Measurements from ENCODE around the gene STAT4. TPM values are rescaled to one million over a fixed set of nuclear protein-coding genes. Genes with fewer than 3 reads are reported as not detected.

Gene STAT4
- polyA plus RNA-seq, 12 donors, result 0.71 to 9.0 (median 1.7) TPM; not detected in 2

- DNase-seq, result no peak
These were observed 2.0 kb downstream of the STAT4 start for GRCh38 chr2:191148791-191149190.

- no peak for DNase-seq
These were observed 2.5 kb downstream of the STAT4 start for GRCh38 chr2:191148281-191148680.

- DNase-seq, result no peak
These were observed 4.9 kb downstream of the STAT4 start for GRCh38 chr2:191145769-191146471.

GRCh38 chr2:191144217-191144616 is 6.6 kb downstream of the STAT4 start:
- DNase-seq, result no peak

- no peak for DNase-seq
These were observed 7.0 kb downstream of the STAT4 start for GRCh38 chr2:191143791-191144190.

GRCh38 chr2:191128911-191129304 is 21.9 kb downstream of the STAT4 start:
- DNase-seq, result no peak

GRCh38 chr2:191128172-191128910 is 22.5 kb downstream of the STAT4 start:
- no peak for DNase-seq

GRCh38 chr2:191127235-191127634 is 23.6 kb downstream of the STAT4 start:
- no peak for DNase-seq

GRCh38 chr2:191126386-191127085 is 24.3 kb downstream of the STAT4 start:
- DNase-seq, result no peak

GRCh38 chr2:191125646-191126045 is 25.1 kb downstream of the STAT4 start:
- no peak for DNase-seq

- DNase-seq, result no peak
These were observed 28.0 kb downstream of the STAT4 start for GRCh38 chr2:191122638-191123294.

GRCh38 chr2:191117341-191117740 is 33.5 kb downstream of the STAT4 start:
- no peak for DNase-seq

GRCh38 chr2:191115804-191116203 is 35.0 kb downstream of the STAT4 start:
- DNase-seq, result no peak

- DNase-seq, result no peak
These were observed 35.4 kb downstream of the STAT4 start for GRCh38 chr2:191115391-191115790.

- peak; percentile 4 for DNase-seq
These were observed 36.3 kb downstream of the STAT4 start for GRCh38 chr2:191114403-191114886.

- DNase-seq, result no peak
These were observed 37.0 kb downstream of the STAT4 start for GRCh38 chr2:191113761-191114160.

- DNase-seq, result no peak
These were observed 38.3 kb downstream of the STAT4 start for GRCh38 chr2:191112448-191112901.

- no peak for DNase-seq
These were observed 40.9 kb downstream of the STAT4 start for GRCh38 chr2:191109888-191110287.

GRCh38 chr2:191108331-191108730 is 42.5 kb downstream of the STAT4 start:
- DNase-seq, result no peak

- no peak for DNase-seq
These were observed 45.7 kb downstream of the STAT4 start for GRCh38 chr2:191105082-191105481.

GRCh38 chr2:191103774-191104173 is 47.0 kb downstream of the STAT4 start:
- DNase-seq, result no peak

GRCh38 chr2:191100216-191100615 is 50.6 kb downstream of the STAT4 start:
- no peak for DNase-seq
